HepG2 (cell line): ENCODE data around the gene P2RX7. TPM values are rescaled to one million over a fixed set of nuclear protein-coding genes. Genes with fewer than 3 reads are reported as not detected.
"Not testable (repeated sequence)": the region's sequence is repeated elsewhere in the genome, so short reads cannot be mapped to it uniquely, and the experiment has no call there.

Source experiments
- ATAC-seq: fragments of 200-7000 bp; cut with Tn5 transposase; 3 replicates; pipeline ENCODE4 v1.9.1; 2020; ENCODE audit warnings: mild to moderate bottlenecking, moderate library complexity
- BruUV-seq: library from RNA; stranded (reverse); fragments of 400-500 nt; replicated peaks from 2 replicates; lab custom pipeline; 2021; lab: Mats Ljungman, UMichigan
- CTCF ChIA-PET: fragments of 300-600 bp; formaldehyde crosslinking; extraction: SDS; loops from one replicate; lab custom pipeline; 2021; ENCODE audit warnings: low total read pairs, inconsistent platforms, low intra/inter-chr PET ratio; lab: Yijun Ruan, JAX
- POLR2A ChIA-PET: fragments of 350-600 bp; sonication (Branson Sonifier 250); formaldehyde crosslinking; loops from one replicate; lab custom pipeline; 2020; ENCODE audit warnings: antibody characterized with exemption, inconsistent platforms; lab: Yijun Ruan, JAX
- DNase-seq: peaks from one replicate; pipeline ENCODE4 v3.0.0-alpha.2; 2015; ENCODE audit warnings: low spot score
- FAIRE-seq: peaks from 3 replicates; lab custom pipeline; 2011; peaks lifted over from hg19 to GRCh38; lab: Jason Lieb, UNC
- H2AFZ ChIP-seq: one replicate; pipeline ENCODE4 v1.6.1; 2011; ENCODE audit warnings: low read length, inconsistent platforms
- H3K27ac ChIP-seq: fragments of 300-600 bp; 3 replicates; pipeline ENCODE4 v1.8.0; 2011; ENCODE audit warnings: mixed run types, mild to moderate bottlenecking, mixed read lengths, low read length, inconsistent platforms; ENCODE audit not compliant: insufficient read depth; ENCODE audit errors: extremely low read length
- H3K27me3 ChIP-seq, 2 experiments: fragments of 200-600 bp in 1 of 2; 2 replicates in 1 of 2; 3 replicates in 1 of 2; pipeline versions ENCODE4 v1.6.0 to v1.8.0; 2011; ENCODE audit warnings: low read length in 2 of 2, mild to moderate bottlenecking in 2 of 2, moderate library complexity in 2 of 2, inconsistent platforms in 1 of 2; ENCODE audit not compliant: insufficient read depth in 2 of 2, control insufficient read depth in 1 of 2
- H3K36me3 ChIP-seq, 2 experiments: fragments of 200-600 bp in 1 of 2; replicated peaks in 1 of 2; 2 replicates in 1 of 2; 3 replicates in 1 of 2; pipeline versions ENCODE4 v1.5.1 to v1.8.0; 2011; ENCODE audit warnings: low read length in 2 of 2, inconsistent platforms in 1 of 2; ENCODE audit not compliant: insufficient read depth in 2 of 2, control insufficient read depth in 1 of 2
- H3K4me1 ChIP-seq: 2 replicates; pipeline ENCODE4 v1.5.1; 2012; ENCODE audit warnings: low read length, inconsistent platforms; ENCODE audit not compliant: insufficient read depth
- H3K4me2 ChIP-seq: 2 replicates; pipeline ENCODE4 v1.6.0; 2011; ENCODE audit warnings: low read depth, low read length, inconsistent platforms
- H3K4me3 ChIP-seq, 3 experiments: fragments of 200-600 bp in 1 of 3; sonication (generic), shearing (Covaris generic) in 1 of 3; replicated peaks in 1 of 3; 2 replicates each; pipeline ENCODE4 v1.5.1; 2011 to 2016; ENCODE audit warnings: low read length in 3 of 3, inconsistent platforms in 2 of 3, low read depth in 2 of 3, mild to moderate bottlenecking in 2 of 3, control low read depth in 1 of 3, mixed read lengths in 1 of 3; ENCODE audit not compliant: insufficient read depth in 1 of 3
- H3K79me2 ChIP-seq: one replicate; pipeline ENCODE4 v1.6.1; 2011; ENCODE audit warnings: low read length, inconsistent platforms; ENCODE audit not compliant: insufficient read depth
- H3K9ac ChIP-seq: 2 replicates; pipeline ENCODE4 v1.6.0; 2011; ENCODE audit warnings: mild to moderate bottlenecking, low read depth, low read length, inconsistent platforms; ENCODE audit not compliant: insufficient read depth
- H3K9me3 ChIP-seq: 2 replicates; pipeline ENCODE4 v1.5.1; 2012; ENCODE audit warnings: mild to moderate bottlenecking, low read length
- H4K20me1 ChIP-seq: 2 replicates; pipeline ENCODE4 v1.6.0; 2011; ENCODE audit warnings: inconsistent platforms, mild to moderate bottlenecking, low read length, moderate library complexity; ENCODE audit not compliant: insufficient read depth
- PRPF4 ChIP-seq: fragments of 200-400 bp; formaldehyde crosslinking; IDR thresholded peaks from 2 replicates; pipeline ENCODE4 v1.6.1; 2016; ENCODE audit warnings: low read length, low read depth; ENCODE audit not compliant: poor library complexity, severe bottlenecking
- RFXANK ChIP-seq: IDR thresholded peaks from 2 replicates; pipeline ENCODE4 v1.6.1; 2016
- ZBTB26 ChIP-seq: IDR thresholded peaks from 2 replicates; pipeline ENCODE4 v1.6.1; 2016; ENCODE audit warnings: missing compliant biosample characterization, missing genetic modification reagents, borderline replicate concordance
- ZIK1 ChIP-seq: sonication (generic); formaldehyde crosslinking; IDR thresholded peaks from 2 replicates; pipeline ENCODE4 v1.5.0; 2020; ENCODE audit warnings: mild to moderate bottlenecking, low read depth, missing genetic modification reagents, borderline replicate concordance
- ZNF3 ChIP-seq: IDR thresholded peaks from 2 replicates; pipeline ENCODE4 v1.7.0; 2017; ENCODE audit warnings: inconsistent platforms
- WGBS: methylation state at CpG from one replicate; pipeline ENCODE4 v1.1.6; 2017; ENCODE audit warnings: low lambda C conversion rate; 5-methylcytosine and 5-hydroxymethylcytosine counted together
- in situ Hi-C: cut with HindIII; loops from 2 replicates; pipeline ENCODE4 v1.10.0; 2017; ENCODE audit warnings: low pct_unique_long_range_greater_than_20kb; ENCODE audit not compliant: extremely low pct_ligation_motif_present
- intact Hi-C: fragments of 100-400 bp; cut with micrococcal nuclease; formaldehyde crosslinking; loops from one replicate; pipeline ENCODE4 v1.10.0; 2022; ENCODE audit not compliant: unreplicated experiment
- polyA plus RNA-seq, 8 experiments: library from polyadenylated mRNA; depleted of rRNA in 3 of 8; stranded (reverse) in 7 of 8; unstranded in 1 of 8; fragments of >200 nt; fragmentation: Illumina TruSeq in 4 of 8; extraction: Trizol in 4 of 8; gene quantifications; 2 replicates each; pipeline versions ENCODE4 v1.2.1 to v1.2.3, GENCODE V29; 2011 to 2016; ENCODE audit warnings: low read depth in 4 of 8, missing spikeins in 1 of 8, mixed read lengths in 1 of 8; ENCODE audit not compliant: insufficient read depth in 1 of 8
- total RNA-seq, 5 experiments: library from RNA; depleted of rRNA; stranded (reverse); fragments of >200 nt; fragmentation: Illumina TruSeq; extraction: Trizol; gene quantifications; 2 replicates each; pipeline ENCODE4 v1.2.3, GENCODE V29; 2016; ENCODE audit warnings: low read depth in 1 of 5

The P2RX7 gene
- total and polyA plus RNA-seq, 2 of the 13 experiments (the other 11 are each of a cell fraction or from before 2014, with no cell fraction given) = 0.13 to 0.73 TPM

GRCh38 chr12:121158728-121159351, 26.2 kb downstream of the P2RX7 start:
- H3K4me1 ChIP-seq, BruUV-seq, intact Hi-C loops, H2AFZ ChIP-seq, H3K4me3 ChIP-seq, CTCF ChIA-PET, ATAC-seq, H3K9ac ChIP-seq, FAIRE-seq, DNase-seq, H3K9me3 ChIP-seq, H3K4me2 ChIP-seq, H3K27ac ChIP-seq, in situ Hi-C loops, H3K79me2 ChIP-seq, H4K20me1 ChIP-seq, H3K36me3 ChIP-seq, POLR2A ChIA-PET: not testable (repeated sequence)
- WGBS = 14% methylated on average over 5 of the region's 5 CpGs
- H3K27me3 ChIP-seq = peaks cover 0 to 23% of the 10 kb centered on the region in 2 experiments; a peak in 3 of 5 replicates

DNA sequence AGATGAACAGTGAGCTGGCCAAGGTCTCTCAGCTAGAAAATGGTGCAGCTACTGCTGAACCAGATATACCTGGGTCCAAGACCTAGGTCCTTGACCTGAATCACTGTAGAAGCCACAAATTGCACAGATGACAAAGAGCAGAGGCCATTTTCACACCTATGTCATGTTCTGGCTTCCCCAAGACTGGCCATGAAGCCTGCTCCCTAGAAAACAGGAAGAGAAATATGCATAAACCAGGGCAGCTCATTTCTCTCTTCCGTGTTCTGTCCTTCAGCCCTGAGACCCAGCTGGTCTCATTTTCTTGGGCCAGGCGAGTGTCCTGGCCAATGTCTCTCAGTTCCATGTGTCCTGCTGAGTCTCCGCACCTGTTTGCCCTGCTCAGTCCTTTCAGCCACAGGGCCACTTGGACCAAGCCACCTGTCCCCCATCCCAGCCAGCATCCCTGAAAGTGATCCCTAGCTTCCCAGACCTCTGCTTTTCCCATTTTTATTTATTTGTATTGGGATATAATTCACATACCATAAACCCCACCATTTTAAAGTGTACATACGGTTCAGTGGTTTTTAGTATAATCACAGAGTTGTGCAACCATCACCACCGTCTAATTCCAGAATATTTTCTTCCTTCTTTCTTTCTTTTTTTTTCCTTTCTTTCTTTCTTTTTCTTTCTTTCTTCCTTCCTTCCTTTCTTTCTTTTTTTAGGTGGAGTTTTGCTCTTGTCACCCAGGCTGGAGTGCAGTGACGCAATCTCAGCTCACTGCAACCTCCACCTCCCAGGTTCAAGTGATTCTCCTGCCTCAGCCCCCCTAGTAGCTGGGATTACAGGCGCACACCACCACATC, 27.0 kb downstream of the P2RX7 start:
- TF ChIP-seq ZNF3 (CRISPR knock-in tag) = no peak
- no peak for TF ChIP-seq PRPF4
- TF ChIP-seq ZBTB26 (CRISPR knock-in tag) = no peak
- no peak for TF ChIP-seq RFXANK (CRISPR knock-in tag)
- TF ChIP-seq ZIK1 (CRISPR knock-in tag) = no peak
- TF ChIP-seq, all 625 proteins: peak for 0
- Histone ChIP-seq H2AFZ (no peak overlapping the region), H3K4me3 (no peak overlapping the region), H3K4me1 (no peaks in the 10 kb centered on the region), H3K9me3 (no peaks in the 10 kb centered on the region), H3K27ac (no peak overlapping the region), H3K4me2 (no peak overlapping the region), H3K36me3 (no peaks in the 10 kb centered on the region), H3K9ac (no peak overlapping the region), H4K20me1 (no peaks in the 10 kb centered on the region), H3K79me2 (no peaks in the 10 kb centered on the region), H3K27me3 (peaks cover 0 to 19% of the 10 kb centered on the region in 2 experiments; a peak in 3 of 5 replicates)
- no peak for DNase-seq
- FAIRE-seq = no peak
- ChIA-PET CTCF (no interaction called here), POLR2A (no interaction called here)
- WGBS = 50% methylated on average over 7 of the region's 7 CpGs
- in situ Hi-C loops = no loop called here
- ATAC-seq = no peak
- no TSS peak for BruUV-seq
- intact Hi-C loops = no loop called here
